ENCODE data around the gene TCP11L2.
"Not testable (repeated sequence)": the region's sequence is repeated elsewhere in the genome, so short reads cannot be mapped to it uniquely, and the experiment has no call there.

TCP11L2 gene

GRCh38 chr12:106341086-106341877 is 38.7 kb downstream of the TCP11L2 start:
- no peak for DNase-seq (ENCODE audit: insufficient read length, low spot score)
- FAIRE-seq = no peak

- FAIRE-seq = no peak
- no peak for DNase-seq (ENCODE audit: insufficient read length, low spot score)
Observed at GRCh38 chr12:106342397-106343213, 40.1 kb downstream of the TCP11L2 start.

- no peak for FAIRE-seq
Observed at GRCh38 chr12:106343214-106343528, 40.6 kb downstream of the TCP11L2 start.

DNA sequence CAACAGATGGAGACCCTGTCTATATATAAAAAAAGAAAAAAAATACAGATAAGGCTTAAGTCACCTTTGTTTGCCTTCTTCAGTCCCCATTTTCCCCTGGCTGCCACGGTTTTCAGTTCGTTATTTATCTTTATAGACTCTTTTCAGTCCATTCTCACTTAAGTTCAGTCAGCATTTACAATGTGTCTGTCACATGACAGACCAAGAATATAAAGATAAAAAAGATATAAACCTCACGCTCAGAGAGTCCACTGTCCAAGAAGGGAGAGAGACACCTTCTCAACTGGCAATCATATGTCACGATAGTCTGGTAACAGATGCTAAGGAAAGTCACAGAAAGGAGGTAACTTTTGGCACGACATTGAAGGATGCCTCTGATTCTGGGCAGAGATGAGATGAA is 41.6 kb downstream of the TCP11L2 start:
- FAIRE-seq (no peak), DNase-seq (ENCODE audit: insufficient read length, low spot score) (no peak)

More at GRCh38 chr12:106343214-106343528, 40.6 kb downstream of the TCP11L2 start:
- no peak for DNase-seq (ENCODE audit: insufficient read length, low spot score)

- DNase-seq (ENCODE audit: insufficient read length, low spot score) = no peak
Observed at GRCh38 chr12:106345746-106346145, 43.2 kb downstream of the TCP11L2 start.

GRCh38 chr12:106348411-106348810 is 45.9 kb downstream of the TCP11L2 start:
- FAIRE-seq (no peak), DNase-seq (ENCODE audit: insufficient read length, low spot score) (no peak)

More at GRCh38 chr12:106345746-106346145, 43.2 kb downstream of the TCP11L2 start:
- FAIRE-seq = no peak

GRCh38 chr12:106353175-106353574 is 50.6 kb downstream of the TCP11L2 start:
- FAIRE-seq (no peak), DNase-seq (ENCODE audit: insufficient read length, low spot score) (no peak)

- DNase-seq (ENCODE audit: insufficient read length, low spot score) (peak; percentile 80), FAIRE-seq (peak; percentile 96)
Observed at GRCh38 chr12:106357549-106358395, 55.2 kb downstream of the TCP11L2 start, which contains the start of gene POLR3B. POLR3B (plus strand) TSS chr12:106357748; CDS start chr12:106357880, 132 bp downstream.

- FAIRE-seq (no peak), DNase-seq (ENCODE audit: insufficient read length, low spot score) (no peak)
Observed at GRCh38 chr12:106358396-106359241, 56.1 kb downstream of the TCP11L2 start.

DNA sequence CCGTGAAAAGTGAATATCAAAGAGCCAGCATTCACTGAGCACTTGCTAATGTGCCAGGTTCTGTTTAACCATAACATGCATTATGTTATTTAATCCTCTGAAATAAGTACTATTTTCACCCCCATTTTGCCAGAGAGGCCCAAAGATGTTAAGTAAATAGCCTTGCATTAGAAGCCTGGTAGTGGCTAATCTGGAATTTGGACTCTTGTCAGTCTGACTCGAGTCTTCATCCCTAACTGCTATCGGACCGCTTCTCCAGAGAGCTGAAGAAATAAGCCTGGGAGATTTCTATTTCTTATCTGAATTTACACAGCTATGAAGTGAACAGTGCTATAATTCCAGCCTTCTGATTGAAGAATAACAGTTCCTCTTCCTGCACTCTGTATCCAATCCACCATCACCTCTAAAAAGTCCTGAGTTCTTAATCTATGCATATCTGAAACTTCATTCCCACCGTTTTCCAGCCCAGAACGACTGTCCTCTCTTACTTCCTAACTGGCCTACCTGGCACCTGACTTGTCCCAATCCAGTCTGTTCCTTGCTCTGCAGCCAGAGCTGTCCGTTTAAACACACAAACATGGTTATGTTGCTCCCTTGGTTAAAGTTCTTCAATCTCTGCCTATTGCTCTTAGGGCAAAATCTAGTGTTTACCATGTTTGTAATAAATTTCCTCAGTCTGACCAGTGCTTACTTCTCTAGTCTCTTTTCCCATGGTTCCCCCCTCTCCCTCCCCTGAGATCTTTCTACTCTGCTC is 57.3 kb downstream of the TCP11L2 start:
- no peak for DNase-seq (ENCODE audit: insufficient read length, low spot score)
- FAIRE-seq = no peak

DNA sequence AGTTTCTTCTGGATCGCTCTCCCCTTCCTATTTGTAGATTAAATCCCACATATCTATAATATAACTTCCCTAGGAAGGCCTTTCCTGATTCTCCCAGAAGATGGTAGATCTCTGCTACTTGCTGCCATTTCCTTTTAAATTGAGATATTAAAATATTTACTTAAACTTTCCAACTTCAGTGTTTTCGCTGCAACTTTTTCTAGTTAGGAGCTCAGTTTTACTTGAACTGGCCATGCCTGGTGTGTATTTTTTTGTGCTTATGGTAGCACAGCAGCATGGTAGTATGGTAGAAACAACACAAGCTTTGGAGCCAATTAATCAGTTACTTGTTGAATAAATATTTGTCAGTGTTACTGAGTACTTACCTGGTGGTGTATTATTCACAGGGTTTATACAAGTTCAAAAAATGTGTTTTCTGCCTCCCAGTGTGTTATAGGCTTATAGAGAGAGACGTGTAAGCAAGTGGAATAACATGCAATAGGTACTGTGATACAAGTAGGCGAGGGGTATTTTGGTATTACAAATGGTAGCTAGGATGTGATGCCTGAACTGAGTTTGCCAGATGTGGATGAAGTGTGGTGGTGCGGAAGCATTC is 58.0 kb downstream of the TCP11L2 start:
- FAIRE-seq (no peak), DNase-seq (ENCODE audit: insufficient read length, low spot score) (no peak)

- no peak for FAIRE-seq
- DNase-seq (ENCODE audit: insufficient read length, low spot score) = no peak
Observed at GRCh38 chr12:106362971-106363370, 60.4 kb downstream of the TCP11L2 start.

DNA sequence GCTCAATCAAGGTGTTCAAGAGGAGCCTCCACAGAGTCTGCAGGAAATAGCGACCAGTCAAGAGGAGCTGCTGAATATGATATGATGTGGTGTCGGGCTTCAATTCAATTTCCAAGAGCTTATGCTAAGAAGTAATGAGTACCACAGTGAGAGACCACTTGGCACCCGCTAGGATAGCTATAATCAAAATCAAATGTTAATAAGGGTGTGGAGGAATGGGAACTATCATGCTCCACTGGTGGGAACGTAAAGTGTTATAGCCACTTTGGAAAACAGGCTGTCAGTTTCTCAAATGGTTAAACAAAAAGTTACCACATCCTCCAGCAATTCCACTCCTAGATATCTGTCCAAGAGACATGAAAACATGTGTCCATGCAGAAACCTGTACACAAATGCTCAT is 61.7 kb downstream of the TCP11L2 start:
- no peak for FAIRE-seq

GRCh38 chr12:106369624-106370346 is 67.3 kb downstream of the TCP11L2 start:
- DNase-seq (ENCODE audit: insufficient read length, low spot score) (no peak), FAIRE-seq (no peak)

More for the DNA sequence above, 61.7 kb downstream of the TCP11L2 start:
- DNase-seq (ENCODE audit: insufficient read length, low spot score) = no peak

DNA sequence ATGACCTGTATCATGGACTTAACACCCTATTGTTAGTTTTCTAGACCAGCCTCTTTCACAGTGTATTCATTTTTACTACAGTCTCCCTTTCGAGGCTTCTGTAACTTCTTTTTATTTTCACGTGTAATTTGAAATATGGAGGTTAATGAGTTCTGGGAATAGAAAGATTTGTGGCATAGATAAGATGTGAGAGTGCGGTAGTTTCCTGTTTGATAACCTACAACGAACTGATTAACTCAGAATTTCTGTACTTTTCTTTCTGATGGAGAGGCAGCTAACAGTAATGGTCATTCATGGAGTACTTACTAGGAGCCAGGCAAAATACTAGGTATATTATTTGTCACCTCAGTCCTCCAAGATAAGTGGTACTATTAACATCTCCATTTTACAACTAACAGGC is 76.3 kb downstream of the TCP11L2 start:
- DNase-seq (ENCODE audit: insufficient read length, low spot score) (no peak), FAIRE-seq (no peak)

DNA sequence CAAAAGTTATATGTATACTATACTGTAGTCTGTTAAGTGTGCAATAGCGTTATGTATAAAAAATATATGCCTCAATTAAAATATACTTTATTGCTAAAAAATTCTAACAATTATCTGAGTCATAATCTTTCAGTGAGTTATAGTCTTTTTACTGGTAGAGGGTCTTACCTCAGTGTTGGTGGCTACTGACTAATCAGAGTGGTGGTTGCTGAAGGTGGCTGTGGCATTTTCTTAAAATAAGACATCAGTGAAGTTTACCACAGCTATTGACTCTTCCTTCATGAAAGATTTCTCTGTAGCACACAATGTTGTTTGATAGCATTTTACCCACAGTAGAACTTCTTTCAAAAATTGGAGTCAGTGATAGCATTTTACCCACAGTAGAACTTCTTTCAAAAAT is 78.4 kb downstream of the TCP11L2 start:
- DNase-seq (ENCODE audit: insufficient read length, low spot score) = no peak
- no peak for FAIRE-seq

- not testable (repeated sequence) for FAIRE-seq
Observed at GRCh38 chr12:106381866-106382265, 79.3 kb downstream of the TCP11L2 start.

More at GRCh38 chr12:106381866-106382265, 79.3 kb downstream of the TCP11L2 start:
- DNase-seq (ENCODE audit: insufficient read length, low spot score) = not testable (repeated sequence)
